WTC11 (cell line): ENCODE results near the gene IL2RA. TPM values are rescaled to one million over a fixed set of nuclear protein-coding genes. Genes with fewer than 3 reads are reported as not detected.

Source experiments
- ATAC-seq: fragments of 200-7000 bp; cut with Tn5 transposase; 2 replicates; pipeline ENCODE4 v1.10.0; 2021; ENCODE audit warnings: mild to moderate bottlenecking, moderate library complexity
- CTCF ChIA-PET: fragments of 300-600 bp; sonication (Branson Sonifier 250); formaldehyde crosslinking; loops from one replicate; lab custom pipeline; 2021; ENCODE audit warnings: antibody characterized with exemption; lab: Charles Lee
- POLR2A ChIA-PET: fragments of 350-600 bp; sonication (Branson Sonifier 250); formaldehyde crosslinking; loops from one replicate; lab custom pipeline; 2021; ENCODE audit warnings: antibody characterized with exemption; lab: Charles Lee
- DNase-seq: peaks from one replicate; pipeline ENCODE4 v3.0.0; 2021; ENCODE audit warnings: low spot score
- H3K27ac Mint-ChIP-seq: 2 replicates; pipeline ENCODE4 v1.8.0; 2021; ENCODE audit warnings: mixed read lengths
- H3K27me3 Mint-ChIP-seq: 2 replicates; pipeline ENCODE4 v1.8.0; 2021; ENCODE audit warnings: low read depth, mild to moderate bottlenecking, moderate library complexity, mixed read lengths
- H3K36me3 Mint-ChIP-seq: 2 replicates; pipeline ENCODE4 v1.8.0; 2021; ENCODE audit warnings: mixed read lengths
- H3K4me1 Mint-ChIP-seq: 2 replicates; pipeline ENCODE4 v1.8.0; 2022; ENCODE audit warnings: mixed read lengths
- H3K4me3 Mint-ChIP-seq: 2 replicates; pipeline ENCODE4 v1.8.0; 2021; ENCODE audit warnings: mild to moderate bottlenecking, moderate library complexity, mixed read lengths
- H3K9me3 Mint-ChIP-seq: 2 replicates; pipeline ENCODE4 v1.8.0; 2021; ENCODE audit warnings: mixed read lengths
- CREM ChIP-seq: sonication (generic); formaldehyde crosslinking; IDR thresholded peaks from 2 replicates; pipeline ENCODE4 v1.8.1; 2022; ENCODE audit warnings: mild to moderate bottlenecking, missing genetic modification reagents, moderate library complexity
- ETV6 ChIP-seq: sonication (generic); formaldehyde crosslinking; IDR thresholded peaks from 2 replicates; pipeline ENCODE4 v1.8.1; 2022; ENCODE audit warnings: mild to moderate bottlenecking, missing genetic modification reagents
- FOXJ3 ChIP-seq: sonication (generic); formaldehyde crosslinking; IDR thresholded peaks from 2 replicates; pipeline ENCODE4 v1.9.0; 2021; ENCODE audit warnings: missing genetic modification reagents, mild to moderate bottlenecking, borderline replicate concordance
- GABPB1 ChIP-seq: sonication (generic); formaldehyde crosslinking; IDR thresholded peaks from 2 replicates; pipeline ENCODE4 v1.8.1; 2023; ENCODE audit warnings: mild to moderate bottlenecking, missing genetic modification reagents
- NFATC4 ChIP-seq: fragments of 250-450 bp; sonication (Bioruptor Pico); IDR thresholded peaks from 2 replicates; pipeline ENCODE4 v1.9.0; 2021; ENCODE audit warnings: mild to moderate bottlenecking
- NFYB ChIP-seq: sonication (generic); formaldehyde crosslinking; conservative IDR thresholded peaks from 2 replicates; pipeline ENCODE4 v1.8.0; 2022; ENCODE audit warnings: low read depth, missing genetic modification reagents
- NR2C2 ChIP-seq: sonication (generic); formaldehyde crosslinking; IDR thresholded peaks from 2 replicates; pipeline ENCODE4 v1.8.0; 2022; ENCODE audit warnings: mild to moderate bottlenecking, missing genetic modification reagents
- TEAD1 ChIP-seq: sonication (generic); formaldehyde crosslinking; IDR thresholded peaks from 2 replicates; pipeline ENCODE4 v1.8.0; 2022; ENCODE audit warnings: mild to moderate bottlenecking, missing genetic modification reagents
- TP53 ChIP-seq: sonication (generic); formaldehyde crosslinking; IDR thresholded peaks from 2 replicates; pipeline ENCODE4 v1.8.1; 2023; ENCODE audit warnings: mild to moderate bottlenecking, missing genetic modification reagents
- ZNF121 ChIP-seq: sonication (generic); formaldehyde crosslinking; IDR thresholded peaks from 2 replicates; pipeline ENCODE4 v1.8.0; 2023; ENCODE audit warnings: missing genetic modification reagents
- ZNF317 ChIP-seq: sonication (generic); formaldehyde crosslinking; IDR thresholded peaks from 2 replicates; pipeline ENCODE4 v1.8.1; 2023; ENCODE audit warnings: low read depth, mild to moderate bottlenecking, moderate library complexity, missing genetic modification reagents, borderline replicate concordance
- ZNF671 ChIP-seq: fragments of 250-450 bp; sonication (Bioruptor Pico); IDR thresholded peaks from 2 replicates; pipeline ENCODE4 v1.8.0; 2021; ENCODE audit warnings: mild to moderate bottlenecking
- total RNA-seq: library from RNA; stranded (reverse); gene quantifications from 3 replicates; pipeline ENCODE4 v1.2.3, GENCODE V29; 2021
- TF ChIP-seq, protein P1 (sequence below): fragments of 250-450 bp; sonication (Bioruptor Pico); conservative IDR thresholded peaks from 2 replicates; pipeline ENCODE4 v1.9.0; 2021; ENCODE audit warnings: mild to moderate bottlenecking
- TF ChIP-seq, protein P2 (sequence below): sonication (generic); formaldehyde crosslinking; IDR thresholded peaks from 2 replicates; pipeline ENCODE4 v1.8.0; 2022; ENCODE audit warnings: missing genetic modification reagents
- TF ChIP-seq, protein P3 (sequence below): sonication (generic); formaldehyde crosslinking; IDR thresholded peaks from 2 replicates; pipeline ENCODE4 v1.8.1; 2023; ENCODE audit warnings: mild to moderate bottlenecking, missing genetic modification reagents, moderate library complexity
- TF ChIP-seq, protein P4 (sequence below): sonication (generic); formaldehyde crosslinking; IDR thresholded peaks from 2 replicates; pipeline ENCODE4 v1.8.1; 2022; ENCODE audit warnings: mild to moderate bottlenecking, moderate library complexity, missing genetic modification reagents
- TF ChIP-seq, protein P5 (sequence below): fragments of 250-450 bp; sonication (Bioruptor Pico); IDR thresholded peaks from 2 replicates; pipeline ENCODE4 v2.1.2; 2022; ENCODE audit warnings: mild to moderate bottlenecking, moderate library complexity

The IL2RA gene
- total RNA-seq, 1 experiment from 2014 or later, result 0.31 TPM

DNA sequence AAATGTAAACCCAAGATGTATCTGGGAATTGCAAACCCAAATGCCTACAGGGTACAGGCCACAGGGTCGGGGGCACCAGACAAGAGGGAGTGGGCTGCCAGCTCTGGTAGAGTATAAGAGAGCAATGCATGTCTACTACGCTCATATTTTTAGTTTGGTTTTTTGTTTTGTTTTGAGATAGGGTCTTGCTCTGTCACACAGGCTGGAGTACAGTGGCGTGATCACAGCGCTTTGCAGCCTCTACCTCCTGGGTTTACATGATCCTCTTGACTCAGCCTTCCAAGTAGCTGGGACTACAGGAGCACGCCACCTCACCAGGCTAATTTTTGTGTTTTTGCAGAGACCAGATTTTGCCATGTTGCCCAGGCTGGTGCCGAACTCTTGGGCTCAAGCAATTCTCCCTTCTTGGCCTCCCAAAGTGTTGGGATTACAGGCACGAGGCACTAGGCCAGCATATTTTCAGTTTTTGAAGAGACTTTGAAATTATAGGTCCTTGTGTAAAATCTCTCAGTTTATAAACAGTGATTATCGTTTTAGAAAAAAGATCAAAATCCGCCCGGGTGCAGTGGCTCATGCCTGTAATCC is 73.7 kb downstream of the IL2RA start:
- H3K4me1 Mint-ChIP-seq, result no peaks in the 10 kb centered on the region
- POLR2A ChIA-PET, result no interaction called here
- TF ChIP-seq, protein P1, sequence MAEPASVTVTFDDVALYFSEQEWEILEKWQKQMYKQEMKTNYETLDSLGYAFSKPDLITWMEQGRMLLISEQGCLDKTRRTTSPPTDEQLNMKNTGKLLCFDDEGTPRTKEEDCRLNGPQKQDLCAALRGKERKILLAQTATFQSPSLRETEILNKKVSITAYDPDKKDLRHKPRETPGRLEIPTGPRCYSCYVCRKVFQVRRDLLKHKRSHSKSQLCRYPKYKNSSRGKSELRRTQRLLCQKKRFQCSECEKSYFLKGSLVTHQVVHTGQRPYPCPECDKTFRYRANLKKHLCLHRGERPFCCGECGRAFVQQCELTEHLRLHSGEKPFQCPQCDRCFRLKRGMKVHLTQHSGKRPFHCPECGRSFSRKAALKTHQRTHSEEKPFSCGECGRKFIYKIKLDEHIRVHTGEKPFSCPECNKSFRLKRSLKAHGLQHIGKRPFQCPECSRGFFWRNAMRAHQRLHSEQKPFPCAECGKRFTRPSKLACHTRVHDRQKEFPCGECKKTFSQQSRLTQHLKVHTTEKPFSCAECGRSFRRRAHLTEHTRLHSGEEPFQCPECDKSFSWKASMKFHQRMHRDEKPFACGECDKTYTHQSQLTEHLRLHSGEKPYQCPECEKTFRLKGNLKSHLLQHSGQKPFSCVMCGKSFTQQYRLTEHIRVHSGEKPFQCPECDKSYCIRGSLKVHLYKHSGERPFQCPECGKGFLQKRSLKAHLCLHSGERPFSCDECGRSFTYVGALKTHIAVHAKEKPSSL (CRISPR knock-in tag), result no peak
- DNase-seq (no peak), ATAC-seq (no peak)
- H3K27ac Mint-ChIP-seq, result no peak overlapping the region
- H3K36me3 Mint-ChIP-seq, result peaks cover 13% of the 10 kb centered on the region
- H3K4me3 Mint-ChIP-seq, result no peak overlapping the region
- CTCF ChIA-PET, result no interaction called here
- peaks cover 5% of the 10 kb centered on the region for H3K27me3 Mint-ChIP-seq
- H3K9me3 Mint-ChIP-seq, result peaks cover 26% of the 10 kb centered on the region

DNA sequence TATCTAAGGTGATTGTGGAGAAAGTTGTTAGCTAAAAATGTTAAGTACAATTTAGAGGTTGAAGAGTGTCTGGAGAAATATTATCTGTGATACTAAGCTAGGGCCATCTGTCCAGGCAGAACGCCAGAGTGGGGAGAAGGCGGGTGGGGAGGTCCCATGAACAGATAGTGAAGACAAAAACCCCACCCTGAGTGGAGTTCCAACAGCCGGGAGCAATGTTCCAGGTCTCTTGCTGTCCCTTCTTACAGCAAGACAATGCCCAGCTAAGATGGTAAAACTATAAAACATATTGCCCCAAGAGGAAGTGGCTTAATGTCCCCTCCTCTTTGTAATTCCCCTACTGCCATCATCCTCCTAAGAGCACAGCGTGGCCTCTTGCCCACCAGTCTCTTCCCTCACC is 74.4 kb downstream of the IL2RA start:
- Mint-ChIP-seq H3K36me3 (peaks cover 13% of the 10 kb centered on the region), H3K4me1 (no peaks in the 10 kb centered on the region), H3K4me3 (no peak overlapping the region), H3K27me3 (peaks cover 5% of the 10 kb centered on the region), H3K9me3 (peaks cover 20% of the 10 kb centered on the region), H3K27ac (no peak overlapping the region)
- CTCF ChIA-PET, result interaction anchor here (1.1 kb wide), 1 partner anchor 414 kb away, joined by 3 read pairs; no protein-coding TSS in a partner anchor
- POLR2A ChIA-PET, result no interaction called here
- DNase-seq (no peak), ATAC-seq (no peak)
- TF ChIP-seq ZNF121 (CRISPR knock-in tag) (no peak), NFATC4 (no peak), ETV6 (CRISPR knock-in tag) (no peak), ZNF671 (CRISPR knock-in tag) (no peak), NFYB (CRISPR knock-in tag) (no peak), GABPB1 (CRISPR knock-in tag) (no peak), FOXJ3 (CRISPR knock-in tag) (no peak), TEAD1 (CRISPR knock-in tag) (no peak), CREM (CRISPR knock-in tag) (no peak), NR2C2 (CRISPR knock-in tag) (no peak), TP53 (CRISPR knock-in tag) (no peak)
- TF ChIP-seq, protein P2, sequence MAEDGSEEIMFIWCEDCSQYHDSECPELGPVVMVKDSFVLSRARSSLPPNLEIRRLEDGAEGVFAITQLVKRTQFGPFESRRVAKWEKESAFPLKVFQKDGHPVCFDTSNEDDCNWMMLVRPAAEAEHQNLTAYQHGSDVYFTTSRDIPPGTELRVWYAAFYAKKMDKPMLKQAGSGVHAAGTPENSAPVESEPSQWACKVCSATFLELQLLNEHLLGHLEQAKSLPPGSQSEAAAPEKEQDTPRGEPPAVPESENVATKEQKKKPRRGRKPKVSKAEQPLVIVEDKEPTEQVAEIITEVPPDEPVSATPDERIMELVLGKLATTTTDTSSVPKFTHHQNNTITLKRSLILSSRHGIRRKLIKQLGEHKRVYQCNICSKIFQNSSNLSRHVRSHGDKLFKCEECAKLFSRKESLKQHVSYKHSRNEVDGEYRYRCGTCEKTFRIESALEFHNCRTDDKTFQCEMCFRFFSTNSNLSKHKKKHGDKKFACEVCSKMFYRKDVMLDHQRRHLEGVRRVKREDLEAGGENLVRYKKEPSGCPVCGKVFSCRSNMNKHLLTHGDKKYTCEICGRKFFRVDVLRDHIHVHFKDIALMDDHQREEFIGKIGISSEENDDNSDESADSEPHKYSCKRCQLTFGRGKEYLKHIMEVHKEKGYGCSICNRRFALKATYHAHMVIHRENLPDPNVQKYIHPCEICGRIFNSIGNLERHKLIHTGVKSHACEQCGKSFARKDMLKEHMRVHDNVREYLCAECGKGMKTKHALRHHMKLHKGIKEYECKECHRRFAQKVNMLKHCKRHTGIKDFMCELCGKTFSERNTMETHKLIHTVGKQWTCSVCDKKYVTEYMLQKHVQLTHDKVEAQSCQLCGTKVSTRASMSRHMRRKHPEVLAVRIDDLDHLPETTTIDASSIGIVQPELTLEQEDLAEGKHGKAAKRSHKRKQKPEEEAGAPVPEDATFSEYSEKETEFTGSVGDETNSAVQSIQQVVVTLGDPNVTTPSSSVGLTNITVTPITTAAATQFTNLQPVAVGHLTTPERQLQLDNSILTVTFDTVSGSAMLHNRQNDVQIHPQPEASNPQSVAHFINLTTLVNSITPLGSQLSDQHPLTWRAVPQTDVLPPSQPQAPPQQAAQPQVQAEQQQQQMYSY, result no peak
- TF ChIP-seq, protein P3, sequence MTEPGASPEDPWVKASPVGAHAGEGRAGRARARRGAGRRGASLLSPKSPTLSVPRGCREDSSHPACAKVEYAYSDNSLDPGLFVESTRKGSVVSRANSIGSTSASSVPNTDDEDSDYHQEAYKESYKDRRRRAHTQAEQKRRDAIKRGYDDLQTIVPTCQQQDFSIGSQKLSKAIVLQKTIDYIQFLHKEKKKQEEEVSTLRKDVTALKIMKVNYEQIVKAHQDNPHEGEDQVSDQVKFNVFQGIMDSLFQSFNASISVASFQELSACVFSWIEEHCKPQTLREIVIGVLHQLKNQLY (CRISPR knock-in tag), result no peak
- TF ChIP-seq, all 79 proteins: peak for 0

DNA sequence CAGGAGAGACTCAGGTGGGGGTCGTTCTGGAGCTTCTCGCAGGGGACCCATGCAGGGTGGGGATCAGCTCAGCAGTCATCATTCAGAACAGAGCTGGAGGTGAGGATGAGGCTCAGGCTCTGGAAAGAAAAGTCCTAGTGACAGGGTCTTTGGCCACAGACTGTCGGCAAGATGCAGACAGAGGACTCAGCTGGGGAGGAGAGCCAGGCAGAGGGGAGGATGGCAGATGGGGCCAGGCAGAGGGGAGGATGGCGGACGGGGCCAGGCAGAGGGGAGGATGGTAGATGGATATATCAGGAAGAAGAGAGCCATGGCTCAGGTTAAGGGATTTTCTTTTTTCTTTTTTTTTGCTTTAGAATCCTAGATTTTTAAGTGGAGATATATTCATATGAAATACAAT is 77.1 kb downstream of the IL2RA start:
- Mint-ChIP-seq H3K27ac (no peak overlapping the region), H3K36me3 (no peaks in the 10 kb centered on the region), H3K27me3 (peaks cover 14% of the 10 kb centered on the region), H3K4me1 (no peaks in the 10 kb centered on the region)
- CTCF ChIA-PET, result interaction anchor here (1.6 kb wide), 1 partner anchor 101 kb away, joined by 3 read pairs; no protein-coding TSS in a partner anchor
- DNase-seq (no peak), ATAC-seq (no peak)
- POLR2A ChIA-PET, result interaction anchor here (0.5 kb wide), 1 partner anchor 1497 kb away, joined by 3 read pairs; no protein-coding TSS in a partner anchor
- TF ChIP-seq, protein P4, sequence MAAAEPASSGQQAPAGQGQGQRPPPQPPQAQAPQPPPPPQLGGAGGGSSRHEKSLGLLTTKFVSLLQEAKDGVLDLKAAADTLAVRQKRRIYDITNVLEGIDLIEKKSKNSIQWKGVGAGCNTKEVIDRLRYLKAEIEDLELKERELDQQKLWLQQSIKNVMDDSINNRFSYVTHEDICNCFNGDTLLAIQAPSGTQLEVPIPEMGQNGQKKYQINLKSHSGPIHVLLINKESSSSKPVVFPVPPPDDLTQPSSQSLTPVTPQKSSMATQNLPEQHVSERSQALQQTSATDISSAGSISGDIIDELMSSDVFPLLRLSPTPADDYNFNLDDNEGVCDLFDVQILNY (CRISPR knock-in tag), result no peak
- TF ChIP-seq, protein P2, result no peak
- TF ChIP-seq ZNF317 (CRISPR knock-in tag), result no peak
- TF ChIP-seq, protein P5, sequence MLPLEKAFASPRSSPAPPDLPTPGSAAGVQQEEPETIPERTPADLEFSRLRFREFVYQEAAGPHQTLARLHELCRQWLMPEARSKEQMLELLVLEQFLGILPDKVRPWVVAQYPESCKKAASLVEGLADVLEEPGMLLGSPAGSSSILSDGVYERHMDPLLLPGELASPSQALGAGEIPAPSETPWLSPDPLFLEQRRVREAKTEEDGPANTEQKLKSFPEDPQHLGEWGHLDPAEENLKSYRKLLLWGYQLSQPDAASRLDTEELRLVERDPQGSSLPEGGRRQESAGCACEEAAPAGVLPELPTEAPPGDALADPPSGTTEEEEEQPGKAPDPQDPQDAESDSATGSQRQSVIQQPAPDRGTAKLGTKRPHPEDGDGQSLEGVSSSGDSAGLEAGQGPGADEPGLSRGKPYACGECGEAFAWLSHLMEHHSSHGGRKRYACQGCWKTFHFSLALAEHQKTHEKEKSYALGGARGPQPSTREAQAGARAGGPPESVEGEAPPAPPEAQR (CRISPR knock-in tag), result no peak
- TF ChIP-seq, all 79 proteins: peak for 0
- H3K9me3 Mint-ChIP-seq, result no peaks in the 10 kb centered on the region
- H3K4me3 Mint-ChIP-seq, result no peak overlapping the region
